Stimulated activated CD8-positive, alpha-beta memory T cell treated with anti-CD3 and anti-CD28 coated beads, Interleukin-4, amount 100 ng/mL, for 4 hours (primary cell): ENCODE results near the gene RAD51B.

Source experiments
- DNase-seq, 2 donors: peaks; one replicate each; pipeline ENCODE4 v3.0.0-alpha.2; 2020; ENCODE audit warnings: low read depth in 2 of 2, low spot score in 1 of 2

The RAD51B gene

GRCh38 chr14:67833403-67833802 is 13.8 kb downstream of the RAD51B start:
- DNase-seq = no peak

GRCh38 chr14:67835596-67835995 is 16.0 kb downstream of the RAD51B start:
- no peak for DNase-seq

GRCh38 chr14:67837011-67837624 is 17.5 kb downstream of the RAD51B start:
- DNase-seq = no peak

GRCh38 chr14:67846029-67846610 is 26.5 kb downstream of the RAD51B start:
- DNase-seq = no peak

- no peak for DNase-seq
These were observed 30.7 kb downstream of the RAD51B start for GRCh38 chr14:67850066-67850830.

GRCh38 chr14:67851785-67852410 is 32.3 kb downstream of the RAD51B start:
- no peak for DNase-seq

- DNase-seq = no peak
These were observed 33.5 kb downstream of the RAD51B start for GRCh38 chr14:67852926-67853604.

GRCh38 chr14:67853715-67854114 is 34.1 kb downstream of the RAD51B start:
- DNase-seq = no peak

GRCh38 chr14:67856827-67857226 is 37.2 kb downstream of the RAD51B start:
- DNase-seq = no peak

- no peak for DNase-seq
These were observed 38.3 kb downstream of the RAD51B start for GRCh38 chr14:67857778-67858350.

- no peak for DNase-seq
These were observed 39.7 kb downstream of the RAD51B start for GRCh38 chr14:67859169-67859749.

DNA sequence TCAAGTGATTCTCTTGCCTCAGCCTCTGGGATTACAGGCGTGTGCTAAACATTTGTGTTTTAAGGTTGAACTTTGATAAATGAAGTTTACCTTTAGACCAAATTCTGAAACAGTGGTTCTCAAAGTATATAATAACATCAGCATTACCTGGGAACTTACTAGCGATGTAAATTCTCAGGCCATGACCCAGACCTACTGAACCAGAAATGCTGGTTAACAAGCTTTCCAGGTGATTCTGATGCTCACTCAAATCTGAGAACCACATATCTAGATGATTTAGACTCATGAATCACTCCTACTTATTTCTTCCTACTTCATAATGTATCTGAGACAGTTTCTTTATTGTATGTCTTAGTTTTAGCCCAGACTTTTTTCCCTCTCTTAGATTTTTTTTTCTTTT is 43.6 kb downstream of the RAD51B start:
- no peak for DNase-seq

DNA sequence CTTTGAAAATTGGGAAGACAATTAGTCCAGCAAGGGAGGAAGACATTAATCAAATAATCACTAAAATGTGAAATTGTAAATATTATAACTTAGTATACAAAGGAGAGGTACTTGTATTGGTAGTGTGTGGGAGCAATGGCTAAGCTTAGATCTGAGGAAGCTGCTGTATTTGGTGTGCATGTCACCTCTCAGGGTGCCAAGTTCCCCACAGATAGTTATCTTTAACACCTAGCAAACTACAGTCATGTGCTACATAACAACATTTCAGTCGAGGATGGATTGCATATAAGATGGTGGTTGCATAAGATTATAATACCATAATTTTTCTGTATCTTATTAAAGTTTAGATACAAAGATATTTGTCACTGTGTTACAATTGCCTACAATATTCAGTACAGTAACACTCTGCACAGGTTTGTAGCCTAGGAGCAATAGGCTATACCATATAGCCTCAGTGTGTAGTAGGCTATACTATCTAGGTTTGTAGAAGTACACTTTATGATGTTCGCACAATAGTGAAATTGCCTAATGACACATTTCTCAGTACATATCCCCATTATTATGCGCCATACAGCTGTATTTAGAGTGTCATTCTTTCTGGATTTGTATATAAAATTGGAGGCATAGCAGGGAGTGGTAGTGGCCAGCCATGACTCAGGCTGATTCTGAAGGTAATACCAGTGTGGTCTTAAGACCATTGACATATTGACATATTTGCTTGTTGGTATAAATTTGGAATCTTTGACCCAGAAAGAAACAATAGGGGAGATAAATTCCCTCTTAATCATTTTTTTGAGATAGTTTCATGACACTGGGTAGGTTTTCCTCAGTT is 55.8 kb downstream of the RAD51B start:
- DNase-seq = no peak

- no peak for DNase-seq
These were observed 59.4 kb downstream of the RAD51B start for GRCh38 chr14:67879026-67879425.

GRCh38 chr14:67881225-67881624 is 61.6 kb downstream of the RAD51B start:
- no peak for DNase-seq

GRCh38 chr14:67882986-67883555 is 63.5 kb downstream of the RAD51B start:
- no peak for DNase-seq

DNA sequence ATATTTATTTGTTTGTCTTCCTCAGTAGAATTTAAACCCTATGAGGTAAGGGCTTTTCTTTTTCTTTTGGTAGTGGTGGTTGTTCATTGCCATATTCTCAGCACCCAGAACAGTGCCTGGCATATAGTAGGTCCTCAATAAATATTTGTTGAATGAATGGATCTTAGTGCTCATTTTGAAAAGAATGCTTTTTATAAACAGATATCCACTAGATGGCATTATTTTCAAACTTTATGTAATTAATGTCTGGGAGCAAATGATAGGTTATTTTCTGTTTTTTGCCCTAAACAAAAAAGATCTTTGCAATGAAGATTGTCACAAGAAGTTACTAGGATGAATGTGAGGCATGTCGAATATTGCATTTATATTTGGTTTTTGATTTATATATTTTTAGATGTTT is 64.1 kb downstream of the RAD51B start:
- no peak for DNase-seq

DNA sequence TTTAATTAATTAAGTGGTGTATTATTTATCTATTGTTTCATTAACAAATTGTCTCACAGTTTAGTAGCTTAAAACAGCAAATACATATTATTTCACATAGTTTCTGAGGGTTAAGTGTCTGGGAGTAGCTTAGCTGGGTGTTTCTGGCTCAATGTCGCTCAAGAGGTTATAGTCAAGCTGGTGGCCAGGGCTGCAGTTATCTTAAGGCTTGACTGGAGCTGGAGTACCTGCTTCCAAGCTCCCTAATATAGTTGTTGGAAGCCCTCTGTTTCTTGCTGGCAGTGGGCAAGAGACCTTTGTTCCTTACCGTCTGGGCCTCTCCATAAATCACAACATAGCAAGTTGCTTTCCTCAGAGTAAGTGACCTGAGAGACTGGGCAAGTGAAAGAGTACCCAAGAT is 66.6 kb downstream of the RAD51B start:
- DNase-seq = no peak

DNA sequence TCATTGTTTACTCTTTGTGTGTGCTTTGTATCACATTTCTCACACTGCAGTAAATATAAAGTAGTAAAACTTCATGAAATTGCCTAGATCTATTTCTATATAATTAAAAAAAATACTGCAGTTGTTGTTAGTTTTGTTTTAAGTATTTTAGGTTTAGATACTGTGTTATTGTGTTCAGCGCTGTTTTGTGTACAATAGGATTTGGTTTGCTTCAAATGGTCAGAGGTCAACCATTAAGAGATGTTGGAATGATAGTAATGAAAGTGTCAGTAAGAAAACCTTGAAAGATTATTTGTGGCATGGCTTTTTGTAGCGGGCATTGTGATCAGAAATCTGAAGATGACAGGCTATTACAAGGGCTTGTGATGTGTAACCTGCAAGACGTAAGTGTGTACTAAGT is 67.9 kb downstream of the RAD51B start:
- DNase-seq = no peak

DNA sequence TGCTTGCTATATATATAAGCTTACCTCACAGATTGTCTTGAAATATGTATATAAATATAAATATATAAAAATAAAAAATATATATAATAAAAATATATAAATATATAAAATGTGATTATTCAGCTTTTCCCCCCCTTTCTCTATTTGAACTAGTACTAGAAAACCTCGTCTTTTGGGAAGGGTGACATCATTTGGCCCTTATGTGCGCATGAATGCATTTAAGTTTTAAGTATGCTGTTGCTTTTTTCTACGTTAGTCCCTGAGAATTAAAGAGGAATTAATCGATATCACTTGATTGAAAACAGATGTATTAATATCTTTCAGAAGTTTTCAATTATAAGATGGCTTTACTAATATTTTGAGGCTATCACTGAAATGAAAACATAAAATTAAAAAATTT is 69.9 kb downstream of the RAD51B start:
- DNase-seq = no peak
